HG03460 (cell line): ENCODE results near the gene WDR54.

Experiments used
- ATAC-seq: cut with Tn5 transposase; IDR thresholded peaks from one replicate; pipeline ENCODE4 v1.9.1; 2021; ENCODE audit not compliant: unreplicated experiment

The WDR54 gene

GRCh38 chr2:74474899-74475298 lies 53.4 kb downstream of the WDR54 start:
- ATAC-seq, result no peak
